VCaP (cell line): ENCODE measurements around the gene SORCS1.

Source experiments
- H3K27ac ChIP-seq: fragments of 450-650 bp; 2 replicates; pipeline ENCODE4 v1.5.1; 2017
- TF ChIP-seq, protein P1 (sequence below): fragments of 450-650 bp; conservative IDR thresholded peaks from 2 replicates; pipeline ENCODE4 v1.5.1; 2017; ENCODE audit warnings: mild to moderate bottlenecking, moderate library complexity

The SORCS1 gene

DNA sequence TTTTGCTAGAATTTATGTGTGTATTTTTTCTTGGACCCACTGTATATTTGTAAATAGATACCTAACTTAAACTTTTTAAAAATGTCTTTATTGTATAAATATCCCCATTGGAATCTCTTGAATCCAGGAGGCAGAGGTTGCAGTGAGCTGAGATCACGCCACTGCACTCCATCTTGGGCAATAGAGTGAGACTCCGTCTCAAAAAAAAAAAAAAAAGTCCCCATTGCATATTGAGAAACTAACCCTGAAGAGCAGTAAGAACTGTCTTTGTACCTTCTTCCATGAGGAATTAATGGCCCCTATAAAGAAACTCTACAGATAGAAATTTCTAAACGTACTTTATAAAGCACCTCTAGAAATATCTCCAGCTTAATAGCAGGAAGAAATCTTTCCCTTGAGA lies 504.0 kb downstream of the SORCS1 start:
- no peak overlapping the region for H3K27ac ChIP-seq
- TF ChIP-seq, protein P1, sequence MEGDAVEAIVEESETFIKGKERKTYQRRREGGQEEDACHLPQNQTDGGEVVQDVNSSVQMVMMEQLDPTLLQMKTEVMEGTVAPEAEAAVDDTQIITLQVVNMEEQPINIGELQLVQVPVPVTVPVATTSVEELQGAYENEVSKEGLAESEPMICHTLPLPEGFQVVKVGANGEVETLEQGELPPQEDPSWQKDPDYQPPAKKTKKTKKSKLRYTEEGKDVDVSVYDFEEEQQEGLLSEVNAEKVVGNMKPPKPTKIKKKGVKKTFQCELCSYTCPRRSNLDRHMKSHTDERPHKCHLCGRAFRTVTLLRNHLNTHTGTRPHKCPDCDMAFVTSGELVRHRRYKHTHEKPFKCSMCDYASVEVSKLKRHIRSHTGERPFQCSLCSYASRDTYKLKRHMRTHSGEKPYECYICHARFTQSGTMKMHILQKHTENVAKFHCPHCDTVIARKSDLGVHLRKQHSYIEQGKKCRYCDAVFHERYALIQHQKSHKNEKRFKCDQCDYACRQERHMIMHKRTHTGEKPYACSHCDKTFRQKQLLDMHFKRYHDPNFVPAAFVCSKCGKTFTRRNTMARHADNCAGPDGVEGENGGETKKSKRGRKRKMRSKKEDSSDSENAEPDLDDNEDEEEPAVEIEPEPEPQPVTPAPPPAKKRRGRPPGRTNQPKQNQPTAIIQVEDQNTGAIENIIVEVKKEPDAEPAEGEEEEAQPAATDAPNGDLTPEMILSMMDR, result no peak

DNA sequence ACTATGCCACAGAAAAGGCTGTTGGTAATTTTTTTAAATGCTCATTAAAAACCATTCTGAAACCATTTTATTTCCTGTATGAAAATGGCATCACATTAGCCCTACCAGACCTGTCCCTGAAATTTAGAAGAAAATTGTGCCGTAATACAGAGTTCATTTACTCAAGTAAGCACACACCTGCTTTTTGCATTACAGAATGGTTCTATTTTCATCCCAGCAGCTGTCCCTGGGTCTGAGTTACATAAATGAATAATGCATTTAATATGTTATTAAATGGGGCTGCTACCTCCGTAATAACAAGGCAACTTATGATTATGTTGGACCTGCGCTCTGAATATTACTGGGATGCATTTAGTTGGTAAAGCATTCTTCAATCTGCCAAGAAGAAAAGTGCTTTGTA lies 508.9 kb downstream of the SORCS1 start:
- TF ChIP-seq, protein P1, result no peak
- H3K27ac ChIP-seq, result no peak overlapping the region

DNA sequence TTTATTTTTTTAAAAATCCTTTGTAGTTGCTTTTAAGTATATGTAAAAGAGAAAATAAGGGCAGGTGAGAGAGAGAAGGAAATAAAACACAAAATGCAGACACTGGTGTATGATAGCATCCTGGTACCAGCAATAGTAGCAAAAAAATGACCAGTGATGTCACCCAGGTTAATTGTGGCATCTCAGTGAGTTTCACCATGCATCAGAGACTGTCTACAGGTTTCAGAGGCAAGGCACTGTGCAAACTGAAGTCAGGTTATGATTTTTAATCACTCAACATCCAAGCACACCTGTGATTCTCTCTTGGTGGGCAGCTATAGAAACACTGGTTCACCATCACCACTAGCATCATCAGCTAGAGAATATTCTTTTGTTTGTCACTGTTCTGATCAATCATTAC lies 509.3 kb downstream of the SORCS1 start:
- no peak overlapping the region for H3K27ac ChIP-seq
- TF ChIP-seq, protein P1, result no peak

DNA sequence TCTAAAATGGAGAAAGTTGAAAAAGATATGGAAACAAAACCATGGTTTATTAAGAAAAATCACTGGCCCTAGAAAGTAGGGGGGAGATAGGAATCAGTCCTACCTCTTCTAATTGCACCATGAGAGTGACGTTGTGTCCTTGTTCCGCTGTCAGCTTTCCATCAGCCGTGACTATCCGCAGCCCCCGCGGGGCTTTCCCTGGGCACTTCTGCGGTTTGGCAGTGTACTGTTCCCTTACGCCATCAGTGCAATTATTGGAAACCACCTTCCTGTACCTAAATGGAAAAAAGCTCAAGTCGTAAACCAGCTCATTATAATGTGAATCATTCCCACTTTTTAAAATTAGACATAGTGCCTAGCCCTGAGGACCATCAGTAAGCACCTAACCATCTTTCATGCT lies 512.2 kb downstream of the SORCS1 start:
- H3K27ac ChIP-seq, result no peak overlapping the region
- TF ChIP-seq, protein P1, result no peak

DNA sequence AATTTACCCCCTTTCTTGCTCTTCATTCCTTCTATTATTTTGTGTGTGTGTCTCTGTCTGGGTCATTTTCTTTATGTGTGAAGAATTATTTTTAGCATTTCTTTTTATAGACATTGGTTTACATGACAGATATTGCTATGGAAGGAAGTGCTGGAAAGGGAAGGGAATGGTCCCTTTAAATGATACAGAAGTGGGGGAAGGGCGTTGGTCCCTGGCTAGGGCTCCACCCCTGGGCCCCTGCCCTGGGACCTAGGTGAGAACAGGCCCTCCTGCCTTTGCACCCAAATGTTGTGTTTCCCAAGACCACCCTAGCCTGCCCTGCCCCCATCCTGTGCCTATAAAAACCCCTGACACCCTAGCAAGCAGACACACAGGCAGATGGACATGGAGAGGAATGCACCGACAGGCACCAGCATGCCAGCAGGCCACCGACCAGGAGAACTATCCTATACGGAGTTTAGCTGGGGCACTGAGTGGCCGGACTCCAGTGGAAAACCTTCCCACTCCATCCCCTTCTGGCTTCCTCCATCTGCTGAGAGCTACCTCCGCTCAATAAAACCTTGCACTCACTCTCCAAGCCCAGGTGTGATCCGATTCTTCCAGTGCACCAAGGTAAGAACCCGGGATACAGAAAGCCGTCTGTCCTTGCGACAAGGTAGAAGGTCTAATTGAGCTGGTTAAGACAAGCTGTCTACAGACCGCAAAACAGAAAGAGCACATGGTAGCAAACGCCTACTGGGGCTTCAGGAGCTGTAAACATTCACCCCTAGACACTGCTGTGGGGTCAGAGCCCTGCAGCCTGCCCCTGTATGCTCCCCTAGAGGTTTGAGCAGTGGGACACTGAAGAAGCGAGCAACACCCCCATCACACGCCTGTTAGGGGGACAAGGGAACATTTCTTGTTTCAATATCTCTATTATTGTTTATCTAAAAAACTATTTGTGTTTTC lies 515.7 kb downstream of the SORCS1 start:
- H3K27ac ChIP-seq, result no peak overlapping the region
- TF ChIP-seq, protein P1, result no peak

DNA sequence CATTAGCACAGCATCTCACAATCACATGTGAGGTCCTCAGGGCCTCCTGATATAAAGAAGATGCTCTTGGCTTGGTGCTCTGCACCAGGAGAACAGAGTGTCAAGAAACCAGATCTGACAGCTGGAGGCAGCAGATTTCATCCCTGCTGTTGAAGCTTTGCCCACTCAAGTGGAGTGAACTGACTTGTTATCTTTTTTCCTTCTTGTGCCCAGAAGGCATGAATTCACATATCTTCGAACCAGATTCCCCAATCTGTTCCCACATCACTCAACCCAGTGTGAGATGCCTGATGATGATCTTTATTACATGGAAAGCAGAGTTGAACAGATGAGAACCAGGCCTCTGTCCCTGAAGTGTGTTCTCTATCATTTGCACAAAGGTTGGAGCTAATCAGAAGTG lies 521.0 kb downstream of the SORCS1 start:
- no peak overlapping the region for H3K27ac ChIP-seq
- TF ChIP-seq, protein P1, result no peak

DNA sequence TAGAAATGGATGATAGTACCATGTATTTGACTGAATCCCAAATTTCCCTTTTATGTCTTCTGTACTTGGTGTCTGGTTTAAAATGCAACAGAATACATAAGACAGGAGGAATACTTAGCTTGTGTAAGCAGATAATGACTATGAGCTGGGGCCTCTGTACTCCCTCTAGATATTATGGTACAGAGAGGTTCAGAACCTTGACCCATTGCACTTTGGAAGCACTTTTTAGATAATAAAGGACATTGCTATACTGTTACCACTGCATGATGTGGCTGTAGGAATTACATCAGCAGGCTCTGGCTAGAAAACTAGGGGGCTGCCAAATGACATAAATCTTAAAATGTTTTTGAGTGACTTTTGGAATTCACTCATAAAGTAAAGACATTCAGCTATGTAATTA lies 526.6 kb downstream of the SORCS1 start:
- TF ChIP-seq, protein P1, result no peak
- no peak overlapping the region for H3K27ac ChIP-seq
